Measurements from ENCODE around the gene ZSWIM6.
"Not testable (repeated sequence)": the region's sequence is repeated elsewhere in the genome, so short reads cannot be mapped to it uniquely, and the experiment has no call there.

Gene ZSWIM6

GRCh38 chr5:61408476-61409168 is 76.6 kb downstream of the ZSWIM6 start:
- DNase-seq = peak; percentile 83

GRCh38 chr5:61409568-61409967 is 77.5 kb downstream of the ZSWIM6 start:
- no peak for DNase-seq

GRCh38 chr5:61410811-61411210 is 78.8 kb downstream of the ZSWIM6 start:
- DNase-seq = no peak

GRCh38 chr5:61412361-61412760 is 80.3 kb downstream of the ZSWIM6 start:
- DNase-seq = no peak

GRCh38 chr5:61413205-61413604 is 81.1 kb downstream of the ZSWIM6 start:
- not testable (repeated sequence) for DNase-seq

GRCh38 chr5:61414806-61415205 is 82.7 kb downstream of the ZSWIM6 start:
- no peak for DNase-seq

- no peak for DNase-seq
Observed at GRCh38 chr5:61416010-61416409, 84.0 kb downstream of the ZSWIM6 start.

GRCh38 chr5:61416420-61416819 is 84.4 kb downstream of the ZSWIM6 start:
- no peak for DNase-seq

- DNase-seq = no peak
Observed at GRCh38 chr5:61417340-61417739, 85.3 kb downstream of the ZSWIM6 start.

GRCh38 chr5:61417851-61418250 is 85.8 kb downstream of the ZSWIM6 start:
- no peak for DNase-seq

- DNase-seq = no peak
Observed at GRCh38 chr5:61419106-61419505, 87.0 kb downstream of the ZSWIM6 start.

GRCh38 chr5:61420016-61420415 is 88.0 kb downstream of the ZSWIM6 start:
- DNase-seq = no peak

- not testable (repeated sequence) for DNase-seq
Observed at GRCh38 chr5:61421262-61421661, 89.2 kb downstream of the ZSWIM6 start.

- DNase-seq = no peak
Observed at GRCh38 chr5:61423487-61424145, 91.6 kb downstream of the ZSWIM6 start.

GRCh38 chr5:61425918-61426317 is 93.9 kb downstream of the ZSWIM6 start:
- DNase-seq = no peak

- no peak for DNase-seq
Observed at GRCh38 chr5:61429906-61430305, 97.8 kb downstream of the ZSWIM6 start.

GRCh38 chr5:61431923-61432620 is 100.0 kb downstream of the ZSWIM6 start:
- peak; percentile 17 for DNase-seq

- no peak for DNase-seq
Observed at GRCh38 chr5:61435368-61435767, 103.3 kb downstream of the ZSWIM6 start.

- DNase-seq = no peak
Observed at GRCh38 chr5:61438298-61438970, 106.4 kb downstream of the ZSWIM6 start.

GRCh38 chr5:61440086-61440485 is 108.0 kb downstream of the ZSWIM6 start:
- no peak for DNase-seq

- DNase-seq = no peak
Observed at GRCh38 chr5:61440596-61440995, 108.5 kb downstream of the ZSWIM6 start.

GRCh38 chr5:61441742-61442141 is 109.7 kb downstream of the ZSWIM6 start:
- no peak for DNase-seq

- no peak for DNase-seq
Observed at GRCh38 chr5:61447780-61448495, 115.9 kb downstream of the ZSWIM6 start.

Data from NCI-H2171 treated with DMSO at 0.1 percent for 48 hours (cell line).